ENCODE data around the gene NCK2.

Gene NCK2

GRCh38 chr2:105934467-105934866, 189.8 kb downstream of the NCK2 start:
- DNase-seq: no peak
- Histone ChIP-seq H2BK5ac (ENCODE audit: low read depth, low read length, poor library complexity, severe bottlenecking) (no peak overlapping the region), H3K27me3 (ENCODE audit: control insufficient read depth in 1 of 2, insufficient read depth in 1 of 2, low read length in 2 of 2) (peaks cover 0 to 3% of the 10 kb centered on the region in 2 experiments), H3K18ac (ENCODE audit: low read depth in 1 of 2, low read length in 2 of 2) (no peak overlapping the region), H4K91ac (ENCODE audit: low read length) (no peak overlapping the region), H3K4ac (ENCODE audit: low read depth in 1 of 2, low read length in 2 of 2) (no peak overlapping the region), H3K14ac (ENCODE audit: low read length in 2 of 2) (no peak overlapping the region), H3K23ac (ENCODE audit: low read length in 2 of 2) (no peak overlapping the region), H3K4me3 (ENCODE audit: insufficient read depth in 1 of 2, low read depth in 1 of 2, low read length in 2 of 2) (no peak overlapping the region), H3K79me1 (replicated peaks; ENCODE audit: low read length, poor library complexity, severe bottlenecking) (no peaks in the 10 kb centered on the region), H3K4me1 (ENCODE audit: control insufficient read depth, insufficient read depth, low read depth, low read length) (no peaks in the 10 kb centered on the region), H3K36me3 (ENCODE audit: control insufficient read depth in 1 of 2, insufficient read depth in 2 of 2, low read depth in 1 of 2, low read length in 2 of 2) (no peaks in the 10 kb centered on the region), H3K9ac (ENCODE audit: low read length) (no peak overlapping the region), H3K9me3 (ENCODE audit: control insufficient read depth, low read length) (no peaks in the 10 kb centered on the region), H3K27ac (ENCODE audit: low read length, poor library complexity, severe bottlenecking) (no peak overlapping the region), H2BK15ac (ENCODE audit: low read depth, poor library complexity, severe bottlenecking) (no peak overlapping the region), H2AFZ (ENCODE audit: low read depth, low read length) (no peak overlapping the region), H2BK12ac (ENCODE audit: low read length in 2 of 2) (no peak overlapping the region), H2AK5ac (ENCODE audit: low read length, severe bottlenecking) (no peak overlapping the region), H2BK120ac (ENCODE audit: low read depth, low read length) (no peak overlapping the region), H4K8ac (ENCODE audit: low read length) (no peak overlapping the region), H3K4me2 (ENCODE audit: low read length, poor library complexity, severe bottlenecking) (no peak overlapping the region)
- 26% methylated on average over 7 of the region's 7 CpGs for WGBS

- no peak overlapping the region for H2BK5ac ChIP-seq (ENCODE audit: low read depth, low read length, poor library complexity, severe bottlenecking)
- no peak overlapping the region for H3K4ac ChIP-seq (ENCODE audit: low read depth in 1 of 2, low read length in 2 of 2)
- H3K4me2 ChIP-seq (ENCODE audit: low read length, poor library complexity, severe bottlenecking): no peak overlapping the region
- H3K79me1 ChIP-seq (replicated peaks; ENCODE audit: low read length, poor library complexity, severe bottlenecking): no peaks in the 10 kb centered on the region
- no peak overlapping the region for H2BK12ac ChIP-seq (ENCODE audit: low read length in 2 of 2)
- H2AK5ac ChIP-seq (ENCODE audit: low read length, severe bottlenecking): no peak overlapping the region
- 59% methylated on average over 3 of the region's 3 CpGs for WGBS
- no peak overlapping the region for H4K8ac ChIP-seq (ENCODE audit: low read length)
- H3K14ac ChIP-seq (ENCODE audit: low read length in 2 of 2): no peak overlapping the region
- no peak overlapping the region for H3K23ac ChIP-seq (ENCODE audit: low read length in 2 of 2)
- H3K18ac ChIP-seq (ENCODE audit: low read depth in 1 of 2, low read length in 2 of 2): no peak overlapping the region
- H3K36me3 ChIP-seq (ENCODE audit: control insufficient read depth in 1 of 2, insufficient read depth in 2 of 2, low read depth in 1 of 2, low read length in 2 of 2): no peaks in the 10 kb centered on the region
- H3K9ac ChIP-seq (ENCODE audit: low read length): no peak overlapping the region
- no peak overlapping the region for H2BK120ac ChIP-seq (ENCODE audit: low read depth, low read length)
- no peak overlapping the region for H4K91ac ChIP-seq (ENCODE audit: low read length)
- no peak overlapping the region for H3K27ac ChIP-seq (ENCODE audit: low read length, poor library complexity, severe bottlenecking)
- H2BK15ac ChIP-seq (ENCODE audit: low read depth, poor library complexity, severe bottlenecking): no peak overlapping the region
- no peak for DNase-seq
- H3K9me3 ChIP-seq (ENCODE audit: control insufficient read depth, low read length): no peaks in the 10 kb centered on the region
- no peak overlapping the region for H3K4me3 ChIP-seq (ENCODE audit: insufficient read depth in 1 of 2, low read depth in 1 of 2, low read length in 2 of 2)
- H2AFZ ChIP-seq (ENCODE audit: low read depth, low read length): no peak overlapping the region
- H3K27me3 ChIP-seq (ENCODE audit: control insufficient read depth in 1 of 2, insufficient read depth in 1 of 2, low read length in 2 of 2): peaks cover 0 to 3% of the 10 kb centered on the region in 2 experiments
- no peaks in the 10 kb centered on the region for H3K4me1 ChIP-seq (ENCODE audit: control insufficient read depth, insufficient read depth, low read depth, low read length)
These were observed 190.4 kb downstream of the NCK2 start for GRCh38 chr2:105935063-105935462.

GRCh38 chr2:105936954-105937353, 192.2 kb downstream of the NCK2 start:
- Histone ChIP-seq H3K27ac (ENCODE audit: low read length, poor library complexity, severe bottlenecking) (no peak overlapping the region), H3K36me3 (ENCODE audit: control insufficient read depth in 1 of 2, insufficient read depth in 2 of 2, low read depth in 1 of 2, low read length in 2 of 2) (no peaks in the 10 kb centered on the region), H2AK5ac (ENCODE audit: low read length, severe bottlenecking) (no peak overlapping the region), H2BK5ac (ENCODE audit: low read depth, low read length, poor library complexity, severe bottlenecking) (no peak overlapping the region), H3K79me1 (replicated peaks; ENCODE audit: low read length, poor library complexity, severe bottlenecking) (no peaks in the 10 kb centered on the region), H3K9ac (ENCODE audit: low read length) (no peak overlapping the region), H3K4me3 (ENCODE audit: insufficient read depth in 1 of 2, low read depth in 1 of 2, low read length in 2 of 2) (no peak overlapping the region), H4K91ac (ENCODE audit: low read length) (no peak overlapping the region), H2BK15ac (ENCODE audit: low read depth, poor library complexity, severe bottlenecking) (no peak overlapping the region), H3K14ac (ENCODE audit: low read length in 2 of 2) (no peak overlapping the region), H2BK12ac (ENCODE audit: low read length in 2 of 2) (no peak overlapping the region), H3K9me3 (ENCODE audit: control insufficient read depth, low read length) (no peaks in the 10 kb centered on the region), H3K4ac (ENCODE audit: low read depth in 1 of 2, low read length in 2 of 2) (no peak overlapping the region), H3K4me1 (ENCODE audit: control insufficient read depth, insufficient read depth, low read depth, low read length) (no peaks in the 10 kb centered on the region), H3K4me2 (ENCODE audit: low read length, poor library complexity, severe bottlenecking) (no peak overlapping the region), H2AFZ (ENCODE audit: low read depth, low read length) (no peak overlapping the region), H4K8ac (ENCODE audit: low read length) (no peak overlapping the region), H3K23ac (ENCODE audit: low read length in 2 of 2) (no peak overlapping the region), H2BK120ac (ENCODE audit: low read depth, low read length) (no peak overlapping the region), H3K18ac (ENCODE audit: low read depth in 1 of 2, low read length in 2 of 2) (no peak overlapping the region), H3K27me3 (ENCODE audit: control insufficient read depth in 1 of 2, insufficient read depth in 1 of 2, low read length in 2 of 2) (peaks cover 0 to 3% of the 10 kb centered on the region in 2 experiments)
- DNase-seq: no peak
- WGBS: 94% methylated on average over 6 of the region's 6 CpGs

GRCh38 chr2:105937498-105938097, 192.9 kb downstream of the NCK2 start:
- Histone ChIP-seq H4K8ac (ENCODE audit: low read length) (no peak overlapping the region), H3K23ac (ENCODE audit: low read length in 2 of 2) (no peak overlapping the region), H2BK120ac (ENCODE audit: low read depth, low read length) (no peak overlapping the region), H3K36me3 (ENCODE audit: control insufficient read depth in 1 of 2, insufficient read depth in 2 of 2, low read depth in 1 of 2, low read length in 2 of 2) (no peaks in the 10 kb centered on the region), H2BK5ac (ENCODE audit: low read depth, low read length, poor library complexity, severe bottlenecking) (no peak overlapping the region), H3K9me3 (ENCODE audit: control insufficient read depth, low read length) (no peaks in the 10 kb centered on the region), H3K4me2 (ENCODE audit: low read length, poor library complexity, severe bottlenecking) (no peak overlapping the region), H3K27ac (ENCODE audit: low read length, poor library complexity, severe bottlenecking) (no peak overlapping the region), H3K79me1 (replicated peaks; ENCODE audit: low read length, poor library complexity, severe bottlenecking) (no peaks in the 10 kb centered on the region), H2BK15ac (ENCODE audit: low read depth, poor library complexity, severe bottlenecking) (no peak overlapping the region), H3K9ac (ENCODE audit: low read length) (no peak overlapping the region), H3K4me3 (ENCODE audit: insufficient read depth in 1 of 2, low read depth in 1 of 2, low read length in 2 of 2) (no peak overlapping the region), H3K27me3 (ENCODE audit: control insufficient read depth in 1 of 2, insufficient read depth in 1 of 2, low read length in 2 of 2) (peaks cover 0 to 3% of the 10 kb centered on the region in 2 experiments), H2AK5ac (ENCODE audit: low read length, severe bottlenecking) (no peak overlapping the region), H3K4ac (ENCODE audit: low read depth in 1 of 2, low read length in 2 of 2) (no peak overlapping the region), H4K91ac (ENCODE audit: low read length) (no peak overlapping the region), H3K14ac (ENCODE audit: low read length in 2 of 2) (no peak overlapping the region), H3K18ac (ENCODE audit: low read depth in 1 of 2, low read length in 2 of 2) (no peak overlapping the region), H3K4me1 (ENCODE audit: control insufficient read depth, insufficient read depth, low read depth, low read length) (no peaks in the 10 kb centered on the region), H2BK12ac (ENCODE audit: low read length in 2 of 2) (no peak overlapping the region), H2AFZ (ENCODE audit: low read depth, low read length) (no peak overlapping the region)
- WGBS: 80% methylated on average over 6 of the region's 6 CpGs
- no peak for DNase-seq

All from mesenchymal stem cell (in vitro differentiated cells and primary cell).